SK-MEL-5 (cell line): ENCODE measurements around the gene PTPRZ1. TPM values are rescaled to one million over a fixed set of nuclear protein-coding genes. Genes with fewer than 3 reads are reported as not detected.

Experiments
- DNase-seq: peaks from one replicate; pipeline ENCODE4 v3.0.0-alpha.2; 2016; ENCODE audit warnings: low read depth, low spot score
- in situ Hi-C: cut with HindIII; loops from 2 replicates; pipeline ENCODE4 v1.10.0; 2016; ENCODE audit warnings: low sequenced_read_pairs, high pct_unique_total_duplicates, low pct_unique_long_range_greater_than_20kb
- small RNA-seq, 2 experiments: library from RNA; depleted of rRNA; stranded (forward); fragments of <200 nt; gene quantifications; one replicate each; pipeline ENCODE3, GENCODE V24; 2014
- total RNA-seq: library from RNA; depleted of rRNA; stranded (reverse); fragments of >200 nt; shearing (Covaris generic); gene quantifications from 2 replicates; pipeline ENCODE4 v1.2.3, GENCODE V29; 2014

Gene PTPRZ1
- total RNA-seq, 1 experiment from 2014 or later: 39.0 TPM

DNA sequence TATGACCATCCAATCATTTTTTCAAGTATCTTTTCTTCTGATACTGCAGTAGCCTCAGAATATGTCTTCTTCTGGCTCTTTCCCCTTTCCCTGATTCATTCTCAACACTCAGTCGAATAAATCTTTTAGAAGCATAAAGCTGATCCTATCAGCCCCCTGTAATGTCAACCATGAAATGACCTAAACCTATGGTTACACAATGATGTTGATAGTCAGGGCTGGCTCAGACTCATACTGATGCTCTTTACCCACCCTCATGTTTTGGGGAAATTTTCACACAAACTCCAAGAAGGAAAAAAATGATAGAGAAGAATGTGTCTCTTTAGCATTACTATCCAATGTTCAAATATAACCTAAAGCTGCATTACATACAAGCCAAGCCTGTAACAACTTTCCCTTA is 195.1 kb downstream of the PTPRZ1 start:
- in situ Hi-C loops: no loop called here
- DNase-seq: no peak

- DNase-seq: peak; percentile 54
- in situ Hi-C loops: no loop called here
Observed at GRCh38 chr7:122068999-122069398, 196.0 kb downstream of the PTPRZ1 start.

DNA sequence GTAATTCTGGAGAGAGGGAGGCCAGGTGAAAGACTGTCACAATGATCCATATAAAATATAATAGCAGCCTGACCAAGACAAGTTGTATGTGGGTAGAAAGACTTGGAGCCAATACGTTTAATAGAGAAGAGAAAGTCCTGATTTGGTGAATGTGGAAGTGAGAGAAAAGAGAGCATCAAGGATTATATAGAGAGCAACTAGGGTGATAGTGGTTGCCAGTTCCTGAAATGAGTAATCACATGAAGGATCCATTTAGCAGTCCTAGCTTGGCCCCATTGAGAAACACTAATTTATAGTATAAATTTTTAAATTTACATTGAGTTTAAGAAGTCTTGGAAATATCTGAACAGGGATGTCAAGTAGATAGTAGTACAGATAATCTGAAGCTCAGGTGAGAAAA is 197.1 kb downstream of the PTPRZ1 start:
- in situ Hi-C loops: no loop called here
- no peak for DNase-seq

DNA sequence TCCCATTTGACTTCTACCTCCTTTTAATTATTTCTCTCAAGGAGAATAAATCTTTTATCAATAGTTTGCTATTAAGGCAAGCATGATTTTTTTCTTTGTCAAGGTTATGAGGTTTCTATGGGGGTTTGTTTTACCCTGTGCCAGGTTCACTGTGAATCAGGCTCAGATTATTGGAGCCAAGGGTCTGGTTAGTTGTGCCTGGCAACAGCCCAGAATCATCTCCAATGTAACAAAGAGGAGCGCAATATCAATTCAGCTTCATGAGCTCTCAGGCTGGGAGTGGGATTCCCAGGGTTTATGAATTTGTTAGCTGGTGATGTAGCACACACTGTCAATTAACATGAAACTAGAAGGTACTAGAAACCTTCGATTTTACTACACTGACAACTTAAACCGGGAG is 197.9 kb downstream of the PTPRZ1 start:
- DNase-seq: no peak
- in situ Hi-C loops: no loop called here

GRCh38 chr7:122072272-122072671 is 199.3 kb downstream of the PTPRZ1 start:
- DNase-seq: no peak
- in situ Hi-C loops: no loop called here

- in situ Hi-C loops: no loop called here
- no peak for DNase-seq
Observed at GRCh38 chr7:122072924-122073599, 200.1 kb downstream of the PTPRZ1 start.

DNA sequence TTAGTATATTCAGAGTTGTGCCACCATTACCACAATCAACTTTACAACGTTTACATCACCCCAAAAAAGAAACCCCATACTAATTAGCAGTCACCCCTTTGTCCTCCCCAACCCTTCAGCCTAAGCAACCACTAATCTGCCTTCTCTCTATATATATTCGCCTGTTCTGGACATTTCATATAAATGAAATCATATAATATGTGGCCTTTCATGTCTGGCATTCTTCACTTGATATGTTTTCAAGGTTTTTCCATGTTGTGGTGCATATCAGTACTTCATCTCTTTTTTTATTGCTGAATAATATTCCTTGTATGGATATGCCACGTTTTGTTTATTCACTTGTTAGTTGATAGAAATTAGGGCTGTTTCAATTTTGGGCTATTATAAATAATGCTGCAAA is 200.7 kb downstream of the PTPRZ1 start:
- DNase-seq: no peak
- in situ Hi-C loops: no loop called here

- in situ Hi-C loops: loop anchor here (25.0 kb wide), 1 partner anchor 455 kb away; no protein-coding TSS in a partner anchor
- DNase-seq: no peak
Observed at GRCh38 chr7:122082160-122082559, 209.2 kb downstream of the PTPRZ1 start.

DNA sequence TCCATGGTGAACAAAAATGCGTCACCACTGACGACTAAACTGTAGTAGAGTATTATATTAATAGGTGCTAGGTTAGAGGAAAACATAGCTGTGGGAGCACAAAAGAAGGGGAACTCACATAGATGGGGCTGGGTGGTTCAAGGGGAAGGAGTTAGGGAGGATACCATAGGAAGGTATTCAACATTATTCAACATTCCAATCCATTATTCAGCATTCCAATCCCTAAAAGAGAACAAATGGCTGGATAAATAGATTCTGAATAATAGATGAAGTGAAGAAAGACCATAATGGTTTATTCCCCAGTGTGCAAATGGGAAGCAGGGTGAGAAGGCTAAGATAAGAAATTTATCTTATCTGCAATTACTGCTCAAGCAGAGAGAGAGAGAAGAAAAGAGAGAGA is 209.7 kb downstream of the PTPRZ1 start:
- no peak for DNase-seq
- in situ Hi-C loops: loop anchor here (25.0 kb wide), 1 partner anchor 455 kb away; no protein-coding TSS in a partner anchor

DNA sequence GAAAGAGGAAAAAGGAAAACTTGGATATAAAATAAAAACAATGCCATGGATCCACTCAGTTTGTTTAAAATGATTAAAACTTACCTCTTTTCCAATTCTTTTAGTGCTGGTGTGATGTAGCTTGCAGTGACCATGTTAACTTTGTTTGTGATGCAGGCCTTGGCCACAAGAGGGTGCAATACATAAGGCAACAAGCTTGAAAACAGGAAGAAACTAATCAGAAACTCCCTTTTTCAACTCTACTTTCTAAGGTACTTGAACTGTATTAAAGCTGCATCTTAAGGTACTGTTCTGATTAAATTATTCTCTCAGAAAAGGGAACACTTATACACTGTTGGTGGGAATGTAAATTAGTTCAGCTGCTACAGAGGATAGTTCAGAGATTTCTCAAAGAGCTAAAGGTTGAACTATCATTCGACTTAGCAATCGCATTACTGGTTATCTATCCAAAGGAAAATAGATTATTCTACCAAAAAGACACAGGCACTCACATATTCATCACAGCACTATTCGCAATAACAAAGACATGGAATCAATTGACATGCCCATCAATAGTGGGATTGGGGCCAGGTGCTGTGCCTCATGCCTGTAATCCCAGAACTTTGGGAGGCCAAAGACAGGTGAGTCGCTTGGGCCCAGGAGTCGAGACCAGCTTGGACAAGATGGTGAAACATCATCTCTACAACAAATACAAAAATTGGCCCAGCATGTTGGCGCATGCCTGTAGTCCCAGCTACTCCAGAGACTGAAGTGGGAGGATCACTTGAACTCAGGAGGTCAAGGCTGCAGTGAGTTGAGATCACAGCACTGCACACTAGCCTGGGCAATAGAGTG is 220.2 kb downstream of the PTPRZ1 start:
- in situ Hi-C loops: loop anchor here (25.0 kb wide), 1 partner anchor 444 kb away; no protein-coding TSS in a partner anchor
- DNase-seq: peak; percentile 86

- in situ Hi-C loops: loop anchor here (25.0 kb wide), 1 partner anchor 443 kb away; no protein-coding TSS in a partner anchor
- DNase-seq: no peak
Observed at GRCh38 chr7:122094549-122094948, 221.6 kb downstream of the PTPRZ1 start.

DNA sequence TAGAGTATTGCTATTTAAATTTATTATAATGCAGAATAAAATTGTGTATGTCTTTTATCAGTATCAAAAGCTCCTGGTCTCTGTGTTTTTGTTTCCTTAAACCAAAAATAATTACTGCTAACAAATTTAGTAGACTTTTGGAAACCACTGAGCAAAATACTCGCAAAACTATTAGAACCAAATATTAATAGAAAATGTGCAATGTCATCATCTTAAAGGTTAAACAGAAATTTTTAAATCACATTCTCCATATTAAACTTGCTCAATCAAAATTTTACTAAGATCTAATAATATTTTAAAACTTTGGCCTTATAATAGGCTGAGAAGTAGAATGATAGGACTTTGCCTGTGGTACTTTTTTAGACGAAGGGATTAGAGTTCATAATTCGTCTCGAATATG is 222.7 kb downstream of the PTPRZ1 start:
- in situ Hi-C loops: loop anchor here (25.0 kb wide), 1 partner anchor 442 kb away; no protein-coding TSS in a partner anchor
- no peak for DNase-seq

DNA sequence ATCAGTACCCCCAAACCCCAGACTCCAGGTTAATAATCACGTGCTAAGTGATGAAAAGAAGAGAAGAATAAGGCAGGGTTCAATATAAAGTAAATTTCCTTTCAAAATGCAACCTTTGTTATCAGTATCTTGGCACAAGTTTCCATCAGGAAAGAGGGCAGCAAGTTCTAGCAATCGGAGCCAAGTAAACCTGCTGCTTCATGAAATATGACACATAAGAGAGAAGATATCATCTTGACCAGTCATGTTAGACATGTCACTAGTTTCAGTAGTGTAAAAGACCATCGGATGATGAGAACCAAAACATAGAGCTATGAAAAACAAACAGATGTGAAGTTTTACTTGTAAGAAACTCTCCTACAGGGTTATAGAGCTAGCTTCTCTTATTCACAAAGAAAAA is 227.1 kb downstream of the PTPRZ1 start:
- no peak for DNase-seq
- in situ Hi-C loops: no loop called here

DNA sequence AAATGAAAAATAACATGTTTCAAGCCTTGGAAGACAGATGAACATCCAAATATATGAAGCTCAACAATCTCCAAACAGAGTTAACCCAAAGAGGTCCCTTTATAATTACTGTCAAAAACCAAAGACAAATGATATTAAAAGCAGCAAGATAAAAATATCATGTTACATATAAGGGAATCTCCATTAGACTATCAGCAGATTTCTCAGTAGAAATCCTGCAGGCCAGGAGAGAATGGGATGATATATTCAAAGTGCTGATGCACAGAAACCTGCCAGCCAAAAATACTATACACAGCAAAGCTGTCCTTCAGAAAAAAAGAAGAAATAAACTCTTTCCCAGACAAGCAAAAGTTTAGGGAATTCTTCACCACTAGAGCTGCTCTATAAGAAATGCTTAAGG is 230.1 kb downstream of the PTPRZ1 start:
- no peak for DNase-seq
- in situ Hi-C loops: no loop called here

Small RNAs within 50 kb of the gene (small RNA-seq; reads per million reads assigned to genes)
- gene RNU7-154P: 0 reads per million in 2 experiments
